Measurements from ENCODE around the gene CACNA1C. TPM values are rescaled to one million over a fixed set of nuclear protein-coding genes. Genes with fewer than 3 reads are reported as not detected.

The CACNA1C gene
- total and polyA plus RNA-seq, 10 of the 15 experiments (the other 5 are each of a cell fraction or from before 2014, with no cell fraction given), result under 0.01 to 0.15 (median 0.09) TPM; not detected in 5

DNA sequence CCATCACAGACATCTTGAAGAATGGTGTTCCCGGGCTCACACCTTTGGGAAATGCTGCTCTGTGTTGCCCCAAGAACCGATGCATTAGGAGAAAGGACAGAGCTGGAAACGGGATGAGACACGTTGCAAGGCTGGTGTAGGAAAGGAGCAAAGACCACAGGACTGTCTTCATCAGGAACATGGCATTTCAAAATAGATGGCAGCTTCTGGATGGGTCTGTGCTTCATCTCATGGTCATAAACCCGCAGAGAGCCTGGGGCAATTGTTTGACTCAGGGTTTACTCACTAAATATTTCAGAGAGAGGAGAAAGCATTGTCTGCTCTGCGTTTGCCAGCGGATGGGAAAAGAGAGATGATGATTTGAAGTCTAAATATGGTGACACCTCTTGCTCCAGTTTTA is 76.3 kb downstream of the CACNA1C start:
- no peak for FAIRE-seq
- RAD21 ChIA-PET (ENCODE audit: unreplicated experiment), result no interaction called here

More for the DNA sequence above, 76.3 kb downstream of the CACNA1C start:
- no peaks in the 10 kb centered on the region for H3K79me2 ChIP-seq (ENCODE audit: control insufficient read depth, insufficient read depth, low read length)
- H3K4me1 ChIP-seq (ENCODE audit: control insufficient read depth, insufficient read depth, low read length), result no peaks in the 10 kb centered on the region
- no peak overlapping the region for H3K27ac ChIP-seq (ENCODE audit: control insufficient read depth, insufficient read depth)
- no peaks in the 10 kb centered on the region for H4K20me1 ChIP-seq (ENCODE audit: control insufficient read depth, insufficient read depth)
- no peak overlapping the region for H3K4me3 ChIP-seq
- 40% methylated on average over 7 of the region's 7 CpGs for WGBS (ENCODE audit: insufficient coverage, insufficient replicate concordance, low lambda C conversion rate, missing lambda C conversion rate)
- H3K9me3 ChIP-seq (replicated peaks; ENCODE audit: control insufficient read depth, insufficient read depth, low read length), result no peaks in the 10 kb centered on the region
- ChIA-PET CTCF (no interaction called here), POLR2A (no interaction called here), SMC1A (ENCODE audit: uncharacterized antibody, unreplicated experiment) (no interaction called here)
- H3K9ac ChIP-seq (ENCODE audit: control insufficient read depth, insufficient read depth, low read length), result no peak overlapping the region
- no TSS peak for BruUV-seq (replicated peaks)
- H3K36me3 ChIP-seq (ENCODE audit: control insufficient read depth in 2 of 2, insufficient read depth in 2 of 2, low read length in 1 of 2), result no peaks in the 10 kb centered on the region
- intact Hi-C loops (cut with micrococcal nuclease; ENCODE audit: unreplicated experiment), result no loop called here
- H3K4me2 ChIP-seq (ENCODE audit: control insufficient read depth, insufficient read depth), result no peak overlapping the region
- no peaks in the 10 kb centered on the region; a peak in 2 of 4 replicates for H3K27me3 ChIP-seq (replicated peaks in 1 of 2; ENCODE audit: control insufficient read depth in 2 of 2, insufficient read depth in 2 of 2, low read length in 1 of 2)
- ATAC-seq (no peak), DNase-seq (ENCODE audit: low read depth, low spot score) (no peak)
- in situ Hi-C loops (cut with MboI), result no loop called here
- TF ChIP-seq RBBP5 (conservative IDR thresholded peaks at IDR 0.05), result no peak
- no peak for TF ChIP-seq JUND (IDR thresholded peaks at IDR 0.05; ENCODE audit: low read depth, low read length)
- no peak for TF ChIP-seq KAT2A (conservative IDR thresholded peaks at IDR 0.05; ENCODE audit: control insufficient read depth, low read depth, low read length)
- TF ChIP-seq RAD51 (IDR thresholded peaks at IDR 0.05), result no peak
- TF ChIP-seq, protein P1, sequence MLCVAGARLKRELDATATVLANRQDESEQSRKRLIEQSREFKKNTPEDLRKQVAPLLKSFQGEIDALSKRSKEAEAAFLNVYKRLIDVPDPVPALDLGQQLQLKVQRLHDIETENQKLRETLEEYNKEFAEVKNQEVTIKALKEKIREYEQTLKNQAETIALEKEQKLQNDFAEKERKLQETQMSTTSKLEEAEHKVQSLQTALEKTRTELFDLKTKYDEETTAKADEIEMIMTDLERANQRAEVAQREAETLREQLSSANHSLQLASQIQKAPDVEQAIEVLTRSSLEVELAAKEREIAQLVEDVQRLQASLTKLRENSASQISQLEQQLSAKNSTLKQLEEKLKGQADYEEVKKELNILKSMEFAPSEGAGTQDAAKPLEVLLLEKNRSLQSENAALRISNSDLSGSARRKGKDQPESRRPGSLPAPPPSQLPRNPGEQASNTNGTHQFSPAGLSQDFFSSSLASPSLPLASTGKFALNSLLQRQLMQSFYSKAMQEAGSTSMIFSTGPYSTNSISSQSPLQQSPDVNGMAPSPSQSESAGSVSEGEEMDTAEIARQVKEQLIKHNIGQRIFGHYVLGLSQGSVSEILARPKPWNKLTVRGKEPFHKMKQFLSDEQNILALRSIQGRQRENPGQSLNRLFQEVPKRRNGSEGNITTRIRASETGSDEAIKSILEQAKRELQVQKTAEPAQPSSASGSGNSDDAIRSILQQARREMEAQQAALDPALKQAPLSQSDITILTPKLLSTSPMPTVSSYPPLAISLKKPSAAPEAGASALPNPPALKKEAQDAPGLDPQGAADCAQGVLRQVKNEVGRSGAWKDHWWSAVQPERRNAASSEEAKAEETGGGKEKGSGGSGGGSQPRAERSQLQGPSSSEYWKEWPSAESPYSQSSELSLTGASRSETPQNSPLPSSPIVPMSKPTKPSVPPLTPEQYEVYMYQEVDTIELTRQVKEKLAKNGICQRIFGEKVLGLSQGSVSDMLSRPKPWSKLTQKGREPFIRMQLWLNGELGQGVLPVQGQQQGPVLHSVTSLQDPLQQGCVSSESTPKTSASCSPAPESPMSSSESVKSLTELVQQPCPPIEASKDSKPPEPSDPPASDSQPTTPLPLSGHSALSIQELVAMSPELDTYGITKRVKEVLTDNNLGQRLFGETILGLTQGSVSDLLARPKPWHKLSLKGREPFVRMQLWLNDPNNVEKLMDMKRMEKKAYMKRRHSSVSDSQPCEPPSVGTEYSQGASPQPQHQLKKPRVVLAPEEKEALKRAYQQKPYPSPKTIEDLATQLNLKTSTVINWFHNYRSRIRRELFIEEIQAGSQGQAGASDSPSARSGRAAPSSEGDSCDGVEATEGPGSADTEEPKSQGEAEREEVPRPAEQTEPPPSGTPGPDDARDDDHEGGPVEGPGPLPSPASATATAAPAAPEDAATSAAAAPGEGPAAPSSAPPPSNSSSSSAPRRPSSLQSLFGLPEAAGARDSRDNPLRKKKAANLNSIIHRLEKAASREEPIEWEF (IDR thresholded peaks at IDR 0.05; ENCODE audit: insufficient replicate concordance, low read depth, low read length), result no peak
- TF ChIP-seq EED (IDR thresholded peaks at IDR 0.05; ENCODE audit: low read depth), result no peak
- TF ChIP-seq, protein P2, sequence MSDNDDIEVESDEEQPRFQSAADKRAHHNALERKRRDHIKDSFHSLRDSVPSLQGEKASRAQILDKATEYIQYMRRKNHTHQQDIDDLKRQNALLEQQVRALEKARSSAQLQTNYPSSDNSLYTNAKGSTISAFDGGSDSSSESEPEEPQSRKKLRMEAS (IDR thresholded peaks at IDR 0.05; ENCODE audit: low read depth, low read length), result no peak
- TF ChIP-seq, protein P3, sequence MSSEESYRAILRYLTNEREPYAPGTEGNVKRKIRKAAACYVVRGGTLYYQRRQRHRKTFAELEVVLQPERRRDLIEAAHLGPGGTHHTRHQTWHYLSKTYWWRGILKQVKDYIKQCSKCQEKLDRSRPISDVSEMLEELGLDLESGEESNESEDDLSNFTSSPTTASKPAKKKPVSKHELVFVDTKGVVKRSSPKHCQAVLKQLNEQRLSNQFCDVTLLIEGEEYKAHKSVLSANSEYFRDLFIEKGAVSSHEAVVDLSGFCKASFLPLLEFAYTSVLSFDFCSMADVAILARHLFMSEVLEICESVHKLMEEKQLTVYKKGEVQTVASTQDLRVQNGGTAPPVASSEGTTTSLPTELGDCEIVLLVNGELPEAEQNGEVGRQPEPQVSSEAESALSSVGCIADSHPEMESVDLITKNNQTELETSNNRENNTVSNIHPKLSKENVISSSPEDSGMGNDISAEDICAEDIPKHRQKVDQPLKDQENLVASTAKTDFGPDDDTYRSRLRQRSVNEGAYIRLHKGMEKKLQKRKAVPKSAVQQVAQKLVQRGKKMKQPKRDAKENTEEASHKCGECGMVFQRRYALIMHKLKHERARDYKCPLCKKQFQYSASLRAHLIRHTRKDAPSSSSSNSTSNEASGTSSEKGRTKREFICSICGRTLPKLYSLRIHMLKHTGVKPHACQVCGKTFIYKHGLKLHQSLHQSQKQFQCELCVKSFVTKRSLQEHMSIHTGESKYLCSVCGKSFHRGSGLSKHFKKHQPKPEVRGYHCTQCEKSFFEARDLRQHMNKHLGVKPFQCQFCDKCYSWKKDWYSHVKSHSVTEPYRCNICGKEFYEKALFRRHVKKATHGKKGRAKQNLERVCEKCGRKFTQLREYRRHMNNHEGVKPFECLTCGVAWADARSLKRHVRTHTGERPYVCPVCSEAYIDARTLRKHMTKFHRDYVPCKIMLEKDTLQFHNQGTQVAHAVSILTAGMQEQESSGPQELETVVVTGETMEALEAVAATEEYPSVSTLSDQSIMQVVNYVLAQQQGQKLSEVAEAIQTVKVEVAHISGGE (CRISPR knock-in tag; IDR thresholded peaks at IDR 0.05), result no peak
- TF ChIP-seq CREB1 (IDR thresholded peaks at IDR 0.05; ENCODE audit: low read depth), result no peak
- TF ChIP-seq, protein P4, sequence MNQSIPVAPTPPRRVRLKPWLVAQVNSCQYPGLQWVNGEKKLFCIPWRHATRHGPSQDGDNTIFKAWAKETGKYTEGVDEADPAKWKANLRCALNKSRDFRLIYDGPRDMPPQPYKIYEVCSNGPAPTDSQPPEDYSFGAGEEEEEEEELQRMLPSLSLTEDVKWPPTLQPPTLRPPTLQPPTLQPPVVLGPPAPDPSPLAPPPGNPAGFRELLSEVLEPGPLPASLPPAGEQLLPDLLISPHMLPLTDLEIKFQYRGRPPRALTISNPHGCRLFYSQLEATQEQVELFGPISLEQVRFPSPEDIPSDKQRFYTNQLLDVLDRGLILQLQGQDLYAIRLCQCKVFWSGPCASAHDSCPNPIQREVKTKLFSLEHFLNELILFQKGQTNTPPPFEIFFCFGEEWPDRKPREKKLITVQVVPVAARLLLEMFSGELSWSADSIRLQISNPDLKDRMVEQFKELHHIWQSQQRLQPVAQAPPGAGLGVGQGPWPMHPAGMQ (IDR thresholded peaks at IDR 0.05; ENCODE audit: borderline replicate concordance), result no peak
- TF ChIP-seq ZNF217 (IDR thresholded peaks at IDR 0.05), result no peak
- no peak for TF ChIP-seq SIN3A (IDR thresholded peaks at IDR 0.05; ENCODE audit: low read depth, low read length)
- TF ChIP-seq BACH1 (IDR thresholded peaks at IDR 0.05; ENCODE audit: borderline replicate concordance), result no peak
- TF ChIP-seq RUNX3 (IDR thresholded peaks at IDR 0.05; ENCODE audit: low read length), result no peak
- TF ChIP-seq SREBF1 (IDR thresholded peaks at IDR 0.05; ENCODE audit: low read length), result no peak
- no peak for TF ChIP-seq HDAC2 (IDR thresholded peaks at IDR 0.05)
- TF ChIP-seq SMAD1 (IDR thresholded peaks at IDR 0.05; ENCODE audit: low read depth, partially characterized antibody), result no peak
- TF ChIP-seq SMARCA5 (IDR thresholded peaks at IDR 0.05), result no peak
- no peak overlapping the region for H2AFZ ChIP-seq (ENCODE audit: control insufficient read depth, low read depth, low read length)

Data from GM12878 (cell line).